Measurements from ENCODE around the gene ANXA2R. TPM values are rescaled to one million over a fixed set of nuclear protein-coding genes. Genes with fewer than 3 reads are reported as not detected.
A peak's percentile ranks its signal among the peaks of the same experiment; 100 is the strongest.

ANXA2R gene
- total and polyA plus RNA-seq, 2 of the 4 experiments (the other 2 are of a cell fraction) = 1.3 to 3.6 TPM

DNA sequence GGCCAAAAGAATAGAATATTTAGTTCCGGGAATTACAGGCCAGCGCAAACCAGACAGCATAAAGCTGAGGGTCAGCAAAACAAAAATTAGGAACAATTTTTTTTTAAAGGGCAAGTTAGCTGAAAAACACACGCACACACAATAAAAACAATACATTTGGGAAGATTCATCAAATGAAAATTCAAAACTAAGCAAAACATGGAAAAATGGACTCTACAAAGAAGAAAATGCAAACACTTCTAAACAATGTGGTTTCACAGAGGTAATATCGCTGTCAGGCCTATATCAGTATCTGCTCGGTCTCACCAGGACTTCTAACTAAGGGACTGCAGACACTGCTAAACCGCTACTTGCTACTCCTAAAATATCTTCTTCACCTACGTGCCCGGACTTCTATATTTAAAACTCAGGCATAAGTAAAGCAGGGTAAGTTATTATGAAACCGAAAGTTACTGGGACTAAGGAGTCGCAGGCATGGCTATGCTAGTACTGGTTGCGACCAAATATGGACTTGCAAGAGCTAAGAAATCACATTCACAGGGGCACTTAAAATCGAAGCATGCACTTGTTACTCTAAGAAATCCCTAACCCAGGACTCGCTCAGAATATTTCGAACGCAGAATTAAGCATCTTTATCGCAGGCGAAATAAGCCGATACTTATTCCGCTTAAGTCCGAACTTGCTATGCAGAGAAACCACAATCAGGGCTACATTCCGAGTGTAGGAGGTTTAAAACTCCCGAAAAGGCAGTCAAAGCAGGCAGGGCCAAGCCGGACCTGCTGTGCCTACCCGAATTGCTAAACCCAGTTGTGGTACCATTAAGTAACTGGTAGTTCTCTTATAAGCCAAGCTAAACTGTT, 2.3 kb downstream of the ANXA2R start:
- no peak for TF ChIP-seq RAD21 (IDR thresholded peaks at IDR 0.05; ENCODE audit: low read length)
- no peak for TF ChIP-seq RCOR1 (IDR thresholded peaks at IDR 0.05; ENCODE audit: insufficient replicate concordance, low read length)
- no peak for TF ChIP-seq POLR2A (IDR thresholded peaks at IDR 0.05; ENCODE audit: low read depth, low read length)
- no peak for TF ChIP-seq MAZ (IDR thresholded peaks at IDR 0.05; ENCODE audit: borderline replicate concordance, low read depth, low read length)
- TF ChIP-seq RFX5 (IDR thresholded peaks at IDR 0.05; ENCODE audit: low read depth, low read length) = no peak
- intact Hi-C loops (cut with micrococcal nuclease) (no loop called here), in situ Hi-C loops (cut with MboI; ENCODE audit: low sequenced_read_pairs) (no loop called here), dilution Hi-C loops (cut with HindIII; ENCODE audit: low sequenced_read_pairs, unreplicated experiment) (no loop called here)
- Histone ChIP-seq H2AK9ac (replicated peaks; ENCODE audit: low read depth, low read length, poor library complexity) (peak overlapping the region; percentile 92), H3K27ac (ENCODE audit: insufficient read depth, low read length) (peak overlapping the region; percentile 100), H3K79me1 (ENCODE audit: low read depth in 1 of 2, low read length in 2 of 2) (peaks cover 8 to 44% of the 10 kb centered on the region in 2 experiments; a peak in 3 of 4 replicates), H3K9ac (ENCODE audit: low read depth, low read length) (peak overlapping the region; percentile 98), H3K9me3 (ENCODE audit: control insufficient read depth, insufficient read depth, low read length) (no peaks in the 10 kb centered on the region), H4K5ac (ENCODE audit: low read depth, low read length) (peak overlapping the region; percentile 95), H3K56ac (ENCODE audit: extremely low read depth, insufficient read depth, low read length) (peak overlapping the region; percentile 99), H3K4me1 (ENCODE audit: control insufficient read depth, insufficient read depth, low read length) (peaks cover 8% of the 10 kb centered on the region), H3K4me3 (ENCODE audit: insufficient read depth, low read depth, low read length) (peak overlapping the region; percentile 76), H2AK5ac (ENCODE audit: low read depth, low read length) (peak overlapping the region; percentile 90), H3K14ac (replicated peaks; ENCODE audit: low read depth, low read length) (peak overlapping the region; percentile 97), H4K8ac (ENCODE audit: low read depth in 2 of 2, low read length in 2 of 2) (peak overlapping the region; percentile 88 to 96), H3K4ac (ENCODE audit: low read depth, low read length) (peak overlapping the region; percentile 95), H3K9me1 (ENCODE audit: insufficient read depth, low read length) (0 out of 2 replicates have a peak, but pooled peaks cover 3% of the 10 kb centered on the region), H2BK15ac (ENCODE audit: low read depth, low read length) (peak overlapping the region; percentile 98; the same call in 2 of the 3 replicates), H2AFZ (replicated peaks; ENCODE audit: low read length, poor library complexity) (peak overlapping the region; percentile 63), H3K4me2 (ENCODE audit: low read depth, low read length) (peak overlapping the region; percentile 95), H2BK20ac (ENCODE audit: low read depth, low read length) (peak overlapping the region; percentile 92), H4K20me1 (ENCODE audit: insufficient read depth, low read length) (no peaks in the 10 kb centered on the region), H3K18ac (ENCODE audit: low read depth, low read length) (peak overlapping the region; percentile 94), H3K27me3 (ENCODE audit: control insufficient read depth, insufficient read depth, low read length) (no peaks in the 10 kb centered on the region), H3K23ac (ENCODE audit: low read depth, low read length) (peak overlapping the region; percentile 96), H4K91ac (ENCODE audit: insufficient read depth, low read depth, low read length) (peak overlapping the region; percentile 97), H3K36me3 (ENCODE audit: control insufficient read depth, insufficient read depth, low read length) (no peaks in the 10 kb centered on the region), H2BK120ac (ENCODE audit: low read depth, low read length) (peak overlapping the region; percentile 96), H2BK5ac (ENCODE audit: low read depth, low read length, poor library complexity, severe bottlenecking) (peak overlapping the region; percentile 97)
- peak; percentile 24 for ATAC-seq (ENCODE audit: low read depth)
- ChIA-PET CTCF (interaction anchor here (0.5 to 3.7 kb wide), 5 partner anchors 18 to 129 kb away, joined by 4 to 12 read pairs (median 6); no protein-coding TSS in a partner anchor), POLR2A (ENCODE audit: unreplicated experiment) (interaction anchor here (0.5 to 1.9 kb wide), 6 partner anchors 10 to 512 kb away, joined by 3 to 5 read pairs (median 4); no protein-coding TSS in a partner anchor)
- BruUV-seq (replicated peaks) = no TSS peak
- peak; percentile 92 for DNase-seq
- WGBS, 2 experiments (ENCODE audit: extremely low coverage in 2 of 2, insufficient read length in 1 of 2) = no CpG with 5 or more reads among the region's 24 CpGs
